ENCODE data around the gene DAZAP2. TPM values are rescaled to one million over a fixed set of nuclear protein-coding genes. Genes with fewer than 3 reads are reported as not detected.
A peak's percentile ranks its signal among the peaks of the same experiment; 100 is the strongest.

DAZAP2 gene
- total and polyA plus RNA-seq, 2 experiments from 2014 or later: 35.8 to 39.9 TPM

- Histone ChIP-seq H3K27me3 (ENCODE audit: insufficient read depth) (no peaks in the 10 kb centered on the region), H3K9me2 (ENCODE audit: insufficient read depth) (no peaks in the 10 kb centered on the region), H3F3A (replicated peaks; ENCODE audit: low read depth) (0 out of 2 replicates have a peak, but pooled peaks cover 10% of the 10 kb centered on the region), H3K27ac (ENCODE audit: low read depth) (peak overlapping the region; percentile 56; the same call in 1 of the 2 replicates), H4K20me1 (replicated peaks; ENCODE audit: insufficient read depth) (no peaks in the 10 kb centered on the region; the same call in 1 of the 2 replicates), H3K36me3 (ENCODE audit: insufficient read depth) (peaks cover 28% of the 10 kb centered on the region), H2AFZ (no peak overlapping the region), H3K4me3 (no peak overlapping the region), H3K79me2 (replicated peaks; ENCODE audit: insufficient read depth) (peaks cover 7% of the 10 kb centered on the region), H3K4me2 (no peak overlapping the region), H3K4me1 (ENCODE audit: insufficient read depth) (peaks cover 30% of the 10 kb centered on the region)
- H3K4me1 Mint-ChIP-seq: peaks cover 29% of the 10 kb centered on the region
- DNase-seq (ENCODE audit: low spot score): no peak
- H3K36me3 Mint-ChIP-seq (ENCODE audit: low read depth): peaks cover 40% of the 10 kb centered on the region
- no peaks in the 10 kb centered on the region for H3K9me3 Mint-ChIP-seq
- no peak for TF ChIP-seq EZH2 (IDR thresholded peaks at IDR 0.05; ENCODE audit: low read depth, unreplicated experiment)
- TF ChIP-seq CTCF (conservative IDR thresholded peaks at IDR 0.05; ENCODE audit: low read depth in 2 of 2): no peak
- no peak for TF ChIP-seq STAT1 (IDR thresholded peaks at IDR 0.05; ENCODE audit: unreplicated experiment)
- TF ChIP-seq ZNF331 (CRISPR knock-in tag; IDR thresholded peaks at IDR 0.05; ENCODE audit: low read depth): no peak
- no peak for TF ChIP-seq JUNB (IDR thresholded peaks at IDR 0.05; ENCODE audit: unreplicated experiment)
- no peak for TF ChIP-seq ETS1 (IDR thresholded peaks at IDR 0.05)
- no peak for TF ChIP-seq EZH2phosphoT487 (IDR thresholded peaks at IDR 0.05; ENCODE audit: unreplicated experiment)
- TF ChIP-seq NANOG (IDR thresholded peaks at IDR 0.05; ENCODE audit: borderline replicate concordance): no peak
- TF ChIP-seq, protein P1, sequence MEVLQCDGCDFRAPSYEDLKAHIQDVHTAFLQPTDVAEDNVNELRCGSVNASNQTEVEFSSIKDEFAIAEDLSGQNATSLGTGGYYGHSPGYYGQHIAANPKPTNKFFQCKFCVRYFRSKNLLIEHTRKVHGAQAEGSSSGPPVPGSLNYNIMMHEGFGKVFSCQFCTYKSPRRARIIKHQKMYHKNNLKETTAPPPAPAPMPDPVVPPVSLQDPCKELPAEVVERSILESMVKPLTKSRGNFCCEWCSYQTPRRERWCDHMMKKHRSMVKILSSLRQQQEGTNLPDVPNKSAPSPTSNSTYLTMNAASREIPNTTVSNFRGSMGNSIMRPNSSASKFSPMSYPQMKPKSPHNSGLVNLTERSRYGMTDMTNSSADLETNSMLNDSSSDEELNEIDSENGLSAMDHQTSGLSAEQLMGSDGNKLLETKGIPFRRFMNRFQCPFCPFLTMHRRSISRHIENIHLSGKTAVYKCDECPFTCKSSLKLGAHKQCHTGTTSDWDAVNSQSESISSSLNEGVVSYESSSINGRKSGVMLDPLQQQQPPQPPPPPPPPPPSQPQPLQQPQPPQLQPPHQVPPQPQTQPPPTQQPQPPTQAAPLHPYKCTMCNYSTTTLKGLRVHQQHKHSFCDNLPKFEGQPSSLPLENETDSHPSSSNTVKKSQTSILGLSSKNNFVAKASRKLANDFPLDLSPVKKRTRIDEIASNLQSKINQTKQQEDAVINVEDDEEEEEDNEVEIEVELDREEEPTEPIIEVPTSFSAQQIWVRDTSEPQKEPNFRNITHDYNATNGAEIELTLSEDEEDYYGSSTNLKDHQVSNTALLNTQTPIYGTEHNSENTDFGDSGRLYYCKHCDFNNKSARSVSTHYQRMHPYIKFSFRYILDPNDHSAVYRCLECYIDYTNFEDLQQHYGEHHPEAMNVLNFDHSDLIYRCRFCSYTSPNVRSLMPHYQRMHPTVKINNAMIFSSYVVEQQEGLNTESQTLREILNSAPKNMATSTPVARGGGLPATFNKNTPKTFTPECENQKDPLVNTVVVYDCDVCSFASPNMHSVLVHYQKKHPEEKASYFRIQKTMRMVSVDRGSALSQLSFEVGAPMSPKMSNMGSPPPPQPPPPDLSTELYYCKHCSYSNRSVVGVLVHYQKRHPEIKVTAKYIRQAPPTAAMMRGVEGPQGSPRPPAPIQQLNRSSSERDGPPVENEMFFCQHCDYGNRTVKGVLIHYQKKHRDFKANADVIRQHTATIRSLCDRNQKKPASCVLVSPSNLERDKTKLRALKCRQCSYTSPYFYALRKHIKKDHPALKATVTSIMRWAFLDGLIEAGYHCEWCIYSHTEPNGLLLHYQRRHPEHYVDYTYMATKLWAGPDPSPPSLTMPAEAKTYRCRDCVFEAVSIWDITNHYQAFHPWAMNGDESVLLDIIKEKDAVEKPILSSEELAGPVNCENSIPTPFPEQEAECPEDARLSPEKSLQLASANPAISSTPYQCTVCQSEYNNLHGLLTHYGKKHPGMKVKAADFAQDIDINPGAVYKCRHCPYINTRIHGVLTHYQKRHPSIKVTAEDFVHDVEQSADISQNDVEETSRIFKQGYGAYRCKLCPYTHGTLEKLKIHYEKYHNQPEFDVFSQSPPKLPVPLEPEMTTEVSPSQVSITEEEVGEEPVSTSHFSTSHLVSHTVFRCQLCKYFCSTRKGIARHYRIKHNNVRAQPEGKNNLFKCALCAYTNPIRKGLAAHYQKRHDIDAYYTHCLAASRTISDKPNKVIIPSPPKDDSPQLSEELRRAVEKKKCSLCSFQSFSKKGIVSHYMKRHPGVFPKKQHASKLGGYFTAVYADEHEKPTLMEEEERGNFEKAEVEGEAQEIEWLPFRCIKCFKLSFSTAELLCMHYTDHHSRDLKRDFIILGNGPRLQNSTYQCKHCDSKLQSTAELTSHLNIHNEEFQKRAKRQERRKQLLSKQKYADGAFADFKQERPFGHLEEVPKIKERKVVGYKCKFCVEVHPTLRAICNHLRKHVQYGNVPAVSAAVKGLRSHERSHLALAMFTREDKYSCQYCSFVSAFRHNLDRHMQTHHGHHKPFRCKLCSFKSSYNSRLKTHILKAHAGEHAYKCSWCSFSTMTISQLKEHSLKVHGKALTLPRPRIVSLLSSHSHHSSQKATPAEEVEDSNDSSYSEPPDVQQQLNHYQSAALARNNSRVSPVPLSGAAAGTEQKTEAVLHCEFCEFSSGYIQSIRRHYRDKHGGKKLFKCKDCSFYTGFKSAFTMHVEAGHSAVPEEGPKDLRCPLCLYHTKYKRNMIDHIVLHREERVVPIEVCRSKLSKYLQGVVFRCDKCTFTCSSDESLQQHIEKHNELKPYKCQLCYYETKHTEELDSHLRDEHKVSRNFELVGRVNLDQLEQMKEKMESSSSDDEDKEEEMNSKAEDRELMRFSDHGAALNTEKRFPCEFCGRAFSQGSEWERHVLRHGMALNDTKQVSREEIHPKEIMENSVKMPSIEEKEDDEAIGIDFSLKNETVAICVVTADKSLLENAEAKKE (CRISPR knock-in tag; IDR thresholded peaks at IDR 0.05): no peak
- TF ChIP-seq POLR2AphosphoS5 (IDR thresholded peaks at IDR 0.05; ENCODE audit: low read depth): no peak
- TF ChIP-seq ZNF114 (CRISPR knock-in tag; IDR thresholded peaks at IDR 0.05): no peak
- TF ChIP-seq CREB1 (CRISPR knock-in tag; IDR thresholded peaks at IDR 0.05; ENCODE audit: low read depth): no peak
- TF ChIP-seq, protein P2, sequence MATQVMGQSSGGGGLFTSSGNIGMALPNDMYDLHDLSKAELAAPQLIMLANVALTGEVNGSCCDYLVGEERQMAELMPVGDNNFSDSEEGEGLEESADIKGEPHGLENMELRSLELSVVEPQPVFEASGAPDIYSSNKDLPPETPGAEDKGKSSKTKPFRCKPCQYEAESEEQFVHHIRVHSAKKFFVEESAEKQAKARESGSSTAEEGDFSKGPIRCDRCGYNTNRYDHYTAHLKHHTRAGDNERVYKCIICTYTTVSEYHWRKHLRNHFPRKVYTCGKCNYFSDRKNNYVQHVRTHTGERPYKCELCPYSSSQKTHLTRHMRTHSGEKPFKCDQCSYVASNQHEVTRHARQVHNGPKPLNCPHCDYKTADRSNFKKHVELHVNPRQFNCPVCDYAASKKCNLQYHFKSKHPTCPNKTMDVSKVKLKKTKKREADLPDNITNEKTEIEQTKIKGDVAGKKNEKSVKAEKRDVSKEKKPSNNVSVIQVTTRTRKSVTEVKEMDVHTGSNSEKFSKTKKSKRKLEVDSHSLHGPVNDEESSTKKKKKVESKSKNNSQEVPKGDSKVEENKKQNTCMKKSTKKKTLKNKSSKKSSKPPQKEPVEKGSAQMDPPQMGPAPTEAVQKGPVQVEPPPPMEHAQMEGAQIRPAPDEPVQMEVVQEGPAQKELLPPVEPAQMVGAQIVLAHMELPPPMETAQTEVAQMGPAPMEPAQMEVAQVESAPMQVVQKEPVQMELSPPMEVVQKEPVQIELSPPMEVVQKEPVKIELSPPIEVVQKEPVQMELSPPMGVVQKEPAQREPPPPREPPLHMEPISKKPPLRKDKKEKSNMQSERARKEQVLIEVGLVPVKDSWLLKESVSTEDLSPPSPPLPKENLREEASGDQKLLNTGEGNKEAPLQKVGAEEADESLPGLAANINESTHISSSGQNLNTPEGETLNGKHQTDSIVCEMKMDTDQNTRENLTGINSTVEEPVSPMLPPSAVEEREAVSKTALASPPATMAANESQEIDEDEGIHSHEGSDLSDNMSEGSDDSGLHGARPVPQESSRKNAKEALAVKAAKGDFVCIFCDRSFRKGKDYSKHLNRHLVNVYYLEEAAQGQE (IDR thresholded peaks at IDR 0.05; ENCODE audit: unreplicated experiment): no peak
- no peak overlapping the region for H3K4me3 Mint-ChIP-seq
- H3K27ac Mint-ChIP-seq: no peak overlapping the region
- ATAC-seq: no peak
- H3K27me3 Mint-ChIP-seq (ENCODE audit: insufficient read depth, low read depth, poor library complexity): peaks cover 6% of the 10 kb centered on the region
These were observed 7.0 kb downstream of the DAZAP2 start for GRCh38 chr12:51245476-51246253.
